Fibroblast of villous mesenchyme (primary cell): ENCODE measurements around the gene MPG. TPM values are rescaled to one million over a fixed set of nuclear protein-coding genes. Genes with fewer than 3 reads are reported as not detected.

Source experiments
- DNase-seq: peaks from one replicate; pipeline ENCODE4 v3.0.0-alpha.2; 2010; ENCODE audit warnings: low read depth
- H3K4me3 ChIP-seq: 2 replicates; pipeline ENCODE4 v1.5.1; 2011; ENCODE audit warnings: low read depth, mild to moderate bottlenecking, low read length
- CTCF ChIP-seq: IDR thresholded peaks from 2 replicates; pipeline ENCODE4 v1.5.1; 2012; ENCODE audit warnings: low read depth, mild to moderate bottlenecking, low read length; ENCODE audit not compliant: insufficient read depth
- total RNA-seq: library from RNA; depleted of rRNA; stranded (reverse); fragments of >200 nt; gene quantifications from 2 replicates; pipeline ENCODE4 v1.2.3, GENCODE V29; 2012

Gene MPG
- total RNA-seq, 1 donor: 161 TPM

GRCh38 chr16:63998-64913 is 13.8 kb upstream of the MPG start:
- no peak for DNase-seq
- TF ChIP-seq CTCF: no peak
- no peak overlapping the region for H3K4me3 ChIP-seq

GRCh38 chr16:64914-65255 is 13.1 kb upstream of the MPG start:
- H3K4me3 ChIP-seq: no peak overlapping the region
- DNase-seq: no peak
- no peak for TF ChIP-seq CTCF

GRCh38 chr16:65745-66144 is 12.3 kb upstream of the MPG start:
- peak; percentile 97 for TF ChIP-seq CTCF
- H3K4me3 ChIP-seq: no peak overlapping the region
- peak; percentile 72 for DNase-seq

- no peak overlapping the region for H3K4me3 ChIP-seq
- no peak for TF ChIP-seq CTCF
- no peak for DNase-seq
Observed at GRCh38 chr16:66309-67182, 11.5 kb upstream of the MPG start.

GRCh38 chr16:67183-67791 is 10.7 kb upstream of the MPG start:
- no peak for TF ChIP-seq CTCF
- DNase-seq: no peak
- H3K4me3 ChIP-seq: no peak overlapping the region

- TF ChIP-seq CTCF: no peak
- DNase-seq: peak; percentile 69
- peak overlapping the region; percentile 12 for H3K4me3 ChIP-seq
Observed at GRCh38 chr16:67884-68789, 9.9 kb upstream of the MPG start.
